Activated CD8-positive, alpha-beta T cell treated with anti-CD3 and anti-CD28 coated beads for 36 hours (primary cell): ENCODE results near the gene WDR5. TPM values are rescaled to one million over a fixed set of nuclear protein-coding genes. Genes with fewer than 3 reads are reported as not detected.

Source experiments
- ATAC-seq: fragments of 200-7000 bp; cut with Tn5 transposase; one replicate; pipeline ENCODE4 v1.10.0; 2021; ENCODE audit warnings: mild to moderate bottlenecking, moderate library complexity
- CTCF ChIA-PET: fragments of 350-600 bp; sonication (Branson Sonifier 250); formaldehyde crosslinking; loops from one replicate; lab custom pipeline; 2021; ENCODE audit warnings: antibody characterized with exemption; lab: Charles Lee
- POLR2A ChIA-PET: fragments of 350-600 bp; sonication (Branson Sonifier 250); formaldehyde crosslinking; loops from one replicate; lab custom pipeline; 2021; ENCODE audit warnings: antibody characterized with exemption; lab: Charles Lee
- DNase-seq: peaks from one replicate; pipeline ENCODE4 v3.0.0-alpha.2; 2020
- H3K27ac Mint-ChIP-seq: one replicate; pipeline ENCODE4 v1.8.0; 2021; ENCODE audit warnings: mild to moderate bottlenecking, mixed read lengths
- H3K27me3 Mint-ChIP-seq: one replicate; pipeline ENCODE4 v1.8.0; 2021; ENCODE audit warnings: mixed read lengths
- H3K36me3 Mint-ChIP-seq: one replicate; pipeline ENCODE4 v1.8.0; 2021; ENCODE audit warnings: low read depth, mixed read lengths
- H3K4me1 Mint-ChIP-seq: one replicate; pipeline ENCODE4 v1.8.0; 2021; ENCODE audit warnings: low read depth, mixed read lengths
- H3K4me3 Mint-ChIP-seq: one replicate; pipeline ENCODE4 v1.8.0; 2021; ENCODE audit warnings: mild to moderate bottlenecking, moderate library complexity, mixed read lengths
- H3K9me3 Mint-ChIP-seq: one replicate; pipeline ENCODE4 v1.8.0; 2021; ENCODE audit warnings: mixed read lengths
- CTCF ChIP-seq: fragments of 200-600 bp; IDR thresholded peaks from one replicate; pipeline ENCODE4 v1.8.0; 2022; ENCODE audit warnings: antibody characterized with exemption, mild to moderate bottlenecking
- intact Hi-C: fragments of 100-400 bp; cut with micrococcal nuclease; formaldehyde crosslinking; loops from one replicate; pipeline ENCODE4 v1.10.0; 2022
- total RNA-seq, 2 experiments: library from RNA; stranded (reverse); gene quantifications; one replicate each; pipeline ENCODE4 v1.2.3, GENCODE V29; 2021

WDR5 gene
- total RNA-seq, 2 experiments from 2014 or later: 50.9 to 53.3 TPM

GRCh38 chr9:134159566-134160245 lies 23.8 kb downstream of the WDR5 start:
- H3K27ac Mint-ChIP-seq: no peak overlapping the region
- no peak for ATAC-seq
- intact Hi-C loops: no loop called here
- no peak for DNase-seq
- H3K4me1 Mint-ChIP-seq: peaks cover 4% of the 10 kb centered on the region
- TF ChIP-seq CTCF: no peak
- H3K36me3 Mint-ChIP-seq: peaks cover 28% of the 10 kb centered on the region
- ChIA-PET POLR2A (interaction anchor here (0.9 kb wide), 1 partner anchor 11 kb away, joined by 3 read pairs; no protein-coding TSS in a partner anchor), CTCF (no interaction called here)
- no peaks in the 10 kb centered on the region for H3K9me3 Mint-ChIP-seq
- H3K4me3 Mint-ChIP-seq: no peak overlapping the region
- H3K27me3 Mint-ChIP-seq: no peaks in the 10 kb centered on the region

GRCh38 chr9:134161647-134162046 lies 25.8 kb downstream of the WDR5 start:
- DNase-seq (no peak), ATAC-seq (no peak)
- Mint-ChIP-seq H3K4me1 (peaks cover 16% of the 10 kb centered on the region), H3K4me3 (no peak overlapping the region), H3K27ac (no peak overlapping the region), H3K27me3 (no peaks in the 10 kb centered on the region), H3K9me3 (no peaks in the 10 kb centered on the region), H3K36me3 (peaks cover 17% of the 10 kb centered on the region)
- POLR2A ChIA-PET: interaction anchor here (3.6 kb wide), 1 partner anchor 26 kb away, joined by 32 read pairs; the partner anchor contains the start of gene WDR5
- intact Hi-C loops: no loop called here
- no peak for TF ChIP-seq CTCF
- CTCF ChIA-PET: interaction anchor here (3.1 kb wide), 1 partner anchor 281 kb away, joined by 10 read pairs; no protein-coding TSS in a partner anchor

- ATAC-seq (no peak), DNase-seq (no peak)
- CTCF ChIA-PET: interaction anchor here (1.3 to 3.1 kb wide), 4 partner anchors 13 to 281 kb away, joined by 3 to 12 read pairs (median 6); partner anchors contain the start of gene WDR5
- Mint-ChIP-seq H3K4me3 (no peak overlapping the region), H3K36me3 (peaks cover 16% of the 10 kb centered on the region), H3K9me3 (no peaks in the 10 kb centered on the region), H3K27ac (no peak overlapping the region), H3K4me1 (peaks cover 16% of the 10 kb centered on the region), H3K27me3 (no peaks in the 10 kb centered on the region)
- POLR2A ChIA-PET: interaction anchor here (1.4 to 3.6 kb wide), 2 partner anchors 24 to 27 kb away, joined by 11 to 32 read pairs; partner anchors contain the start of gene WDR5
- intact Hi-C loops: no loop called here
- TF ChIP-seq CTCF: no peak
Measured at GRCh38 chr9:134162212-134162775, 26.4 kb downstream of the WDR5 start.

- Mint-ChIP-seq H3K27ac (no peak overlapping the region), H3K36me3 (peaks cover 12% of the 10 kb centered on the region), H3K9me3 (no peaks in the 10 kb centered on the region), H3K4me1 (peaks cover 16% of the 10 kb centered on the region), H3K4me3 (no peak overlapping the region), H3K27me3 (no peaks in the 10 kb centered on the region)
- no peak for ATAC-seq
- intact Hi-C loops: no loop called here
- no peak for TF ChIP-seq CTCF
- POLR2A ChIA-PET: interaction anchor here (1.2 to 3.6 kb wide), 5 partner anchors 11 to 229 kb away, joined by 5 to 32 read pairs (median 9); partner anchors contain the start of gene WDR5
- no peak for DNase-seq
- CTCF ChIA-PET: interaction anchor here (1.3 to 3.1 kb wide), 6 partner anchors 10 to 280 kb away, joined by 3 to 12 read pairs (median 6); partner anchors contain the start of gene WDR5
Measured at GRCh38 chr9:134162926-134163370, 27.1 kb downstream of the WDR5 start.
